H1 (cell line): ENCODE measurements around the gene SFMBT2. TPM values are rescaled to one million over a fixed set of nuclear protein-coding genes. Genes with fewer than 3 reads are reported as not detected.

Source experiments
- CTCF ChIA-PET: fragments of 300-600 bp; sonication (Branson Sonifier 250); formaldehyde crosslinking; loops from one replicate; lab custom pipeline; 2021; ENCODE audit not compliant: partially characterized antibody; lab: Charles Lee
- POLR2A ChIA-PET: fragments of 300-600 bp; sonication (Branson Sonifier 250); formaldehyde crosslinking; loops from one replicate; lab custom pipeline; 2021; ENCODE audit warnings: inconsistent platforms; ENCODE audit not compliant: partially characterized antibody; lab: Charles Lee
- DNase-seq, 2 experiments: peaks; one replicate each; pipeline versions ENCODE4 v3.0.0 to v3.0.0-alpha.2; 2010 to 2022; ENCODE audit warnings: low spot score in 2 of 2, low read depth in 1 of 2, mixed read lengths in 1 of 2
- FAIRE-seq: peaks from 2 replicates; lab custom pipeline; 2011; peaks lifted over from hg19 to GRCh38; lab: Jason Lieb, UNC
- H2AFZ ChIP-seq: 2 replicates; pipeline ENCODE4 v1.8.1; 2012; ENCODE audit warnings: low read length, inconsistent platforms
- H2AK5ac ChIP-seq: 2 replicates; pipeline ENCODE4 v1.6.1; 2013; ENCODE audit warnings: low read depth, low read length
- H2BK120ac ChIP-seq: replicated peaks from 2 replicates; pipeline ENCODE3; 2013; ENCODE audit warnings: low read depth, low read length, inconsistent platforms
- H2BK12ac ChIP-seq: 2 replicates; pipeline ENCODE4 v1.6.1; 2013; ENCODE audit warnings: low read depth, low read length
- H2BK15ac ChIP-seq: 2 replicates; pipeline ENCODE4 v1.6.1; 2013; ENCODE audit warnings: low read length
- H2BK20ac ChIP-seq: 2 replicates; pipeline ENCODE4 v1.6.1; 2013; ENCODE audit warnings: low read length
- H2BK5ac ChIP-seq: 2 replicates; pipeline ENCODE4 v1.6.1; 2013; ENCODE audit warnings: low read depth, low read length
- H3K14ac ChIP-seq: 2 replicates; pipeline ENCODE4 v1.6.1; 2013; ENCODE audit warnings: inconsistent platforms; ENCODE audit not compliant: insufficient read length
- H3K18ac ChIP-seq: 2 replicates; pipeline ENCODE4 v1.6.1; 2013; ENCODE audit warnings: low read length; ENCODE audit errors: extremely low read depth
- H3K23ac ChIP-seq: 2 replicates; pipeline ENCODE4 v1.6.1; 2013; ENCODE audit warnings: inconsistent platforms; ENCODE audit not compliant: insufficient read length
- H3K23me2 ChIP-seq: 2 replicates; pipeline ENCODE4 v1.6.1; 2013; ENCODE audit warnings: low read depth, low read length
- H3K27ac ChIP-seq: 2 replicates; pipeline ENCODE4 v1.6.1; 2011; ENCODE audit warnings: low read depth, low read length, inconsistent platforms
- H3K27me3 ChIP-seq, 4 experiments: replicated peaks in 1 of 4; 1 replicate in 1 of 4; 2 replicates in 3 of 4; pipeline versions ENCODE4 v1.6.1 to v1.8.1; 2011 to 2013; ENCODE audit warnings: low read length in 3 of 4, mild to moderate bottlenecking in 3 of 4, inconsistent platforms in 2 of 4, mixed read lengths in 2 of 4, moderate library complexity in 1 of 4; ENCODE audit not compliant: control insufficient read depth in 3 of 4, insufficient read depth in 3 of 4; ENCODE audit errors: extremely low read depth in 1 of 4
- H3K36me3 ChIP-seq, 4 experiments: 2 replicates each; pipeline versions ENCODE4 v1.6.1 to v1.8.1; 2011 to 2013; ENCODE audit warnings: mild to moderate bottlenecking in 4 of 4, low read length in 3 of 4, moderate library complexity in 2 of 4, control low read depth in 1 of 4, inconsistent platforms in 1 of 4; ENCODE audit not compliant: insufficient read depth in 4 of 4, control insufficient read depth in 2 of 4
- H3K4ac ChIP-seq: replicated peaks from 2 replicates; pipeline ENCODE3; 2013; ENCODE audit warnings: low read length, low read depth, mixed read lengths, inconsistent platforms; ENCODE audit not compliant: insufficient read length
- H3K4me1 ChIP-seq, 4 experiments: replicated peaks in 1 of 4; 1 replicate in 1 of 4; 2 replicates in 3 of 4; pipeline versions ENCODE4 v1.6.1 to v1.8.1; 2011 to 2013; ENCODE audit warnings: low read length in 3 of 4, inconsistent platforms in 2 of 4, mixed read lengths in 1 of 4; ENCODE audit not compliant: insufficient read depth in 4 of 4, control insufficient read depth in 3 of 4
- H3K4me2 ChIP-seq, 2 experiments: 2 replicates each; pipeline versions ENCODE4 v1.6.1 to v1.8.1; 2011 to 2013; ENCODE audit warnings: low read depth in 2 of 2, low read length in 2 of 2, control low read depth in 1 of 2, inconsistent platforms in 1 of 2, mild to moderate bottlenecking in 1 of 2; ENCODE audit not compliant: insufficient read depth in 1 of 2
- H3K4me3 ChIP-seq, 4 experiments: fragments of 200-600, 300-600 bp in 1 of 4; sonication (generic), shearing (Covaris generic), sonication (Bioruptor Twin) in 1 of 4; 2 replicates each; pipeline versions ENCODE4 v1.5.1 to v1.8.1; 2011 to 2016; ENCODE audit warnings: low read length in 4 of 4, low read depth in 3 of 4, control low read depth in 2 of 4, inconsistent platforms in 2 of 4, mild to moderate bottlenecking in 2 of 4, mixed read lengths in 1 of 4, moderate library complexity in 1 of 4; ENCODE audit not compliant: insufficient read depth in 2 of 4; ENCODE audit errors: extremely low read depth in 1 of 4
- H3K56ac ChIP-seq: replicated peaks from 2 replicates; pipeline ENCODE3; 2013; ENCODE audit warnings: low read depth, mild to moderate bottlenecking, mixed read lengths, low read length, inconsistent platforms; ENCODE audit not compliant: insufficient read length
- H3K79me1 ChIP-seq: 2 replicates; pipeline ENCODE4 v1.6.1; 2013; ENCODE audit warnings: low read depth, low read length, control low read depth
- H3K79me2 ChIP-seq, 2 experiments: 2 replicates each; pipeline versions ENCODE4 v1.6.1 to v1.8.1; 2012 to 2013; ENCODE audit warnings: low read length in 2 of 2, mild to moderate bottlenecking in 2 of 2, inconsistent platforms in 1 of 2; ENCODE audit not compliant: insufficient read depth in 2 of 2, control insufficient read depth in 1 of 2
- H3K9ac ChIP-seq, 4 experiments: replicated peaks in 1 of 4; 1 replicate in 1 of 4; 2 replicates in 3 of 4; pipeline versions ENCODE4 v1.6.1 to v1.8.1; 2011 to 2013; ENCODE audit warnings: low read depth in 3 of 4, low read length in 3 of 4, control low read depth in 2 of 4, mild to moderate bottlenecking in 2 of 4, moderate library complexity in 2 of 4, inconsistent platforms in 1 of 4; ENCODE audit errors: extremely low read depth in 1 of 4
- H3K9me3 ChIP-seq, 2 experiments: 2 replicates each; pipeline versions ENCODE4 v1.6.1 to v1.8.1; 2012 to 2013; ENCODE audit warnings: mild to moderate bottlenecking in 2 of 2, moderate library complexity in 2 of 2, control low read depth in 1 of 2, inconsistent platforms in 1 of 2, low read depth in 1 of 2, low read length in 1 of 2, mixed read lengths in 1 of 2; ENCODE audit not compliant: insufficient read depth in 2 of 2
- H4K20me1 ChIP-seq, 2 experiments: replicated peaks in 1 of 2; 2 replicates each; pipeline versions ENCODE3 to v1.8.1; 2011 to 2013; ENCODE audit warnings: inconsistent platforms in 2 of 2, low read length in 2 of 2, mild to moderate bottlenecking in 1 of 2; ENCODE audit not compliant: insufficient read depth in 2 of 2, control insufficient read depth in 1 of 2
- H4K5ac ChIP-seq: 2 replicates; pipeline ENCODE4 v1.6.1; 2013; ENCODE audit warnings: low read length, low read depth, mixed read lengths, inconsistent platforms; ENCODE audit not compliant: insufficient read length
- H4K8ac ChIP-seq: 2 replicates; pipeline ENCODE4 v1.8.0; 2013; ENCODE audit warnings: mild to moderate bottlenecking, moderate library complexity, low read length, inconsistent platforms; ENCODE audit not compliant: insufficient read depth; ENCODE audit errors: extremely low read depth
- H4K91ac ChIP-seq: replicated peaks from 2 replicates; pipeline ENCODE3; 2013; ENCODE audit warnings: low read length, mixed read lengths, inconsistent platforms; ENCODE audit not compliant: insufficient read length
- HDAC2 ChIP-seq, 2 experiments: fragments of 300-600 bp in 1 of 2; sonication (generic) in 1 of 2; IDR thresholded peaks; 2 replicates each; pipeline ENCODE4 v1.6.1; 2011 to 2012; ENCODE audit warnings: low read depth in 2 of 2, low read length in 2 of 2, mild to moderate bottlenecking in 2 of 2, moderate library complexity in 2 of 2, borderline replicate concordance in 1 of 2, inconsistent platforms in 1 of 2
- POLR2A ChIP-seq, 2 experiments: IDR thresholded peaks; 1 replicate in 1 of 2; 2 replicates in 1 of 2; pipeline ENCODE4 v1.6.1; 2011; ENCODE audit warnings: low read depth in 2 of 2, low read length in 2 of 2, mild to moderate bottlenecking in 2 of 2; ENCODE audit errors: control extremely low read depth in 1 of 2
- WGBS, 2 experiments: shearing (Covaris generic) in 1 of 2; methylation state at CpG; one replicate each; pipeline versions ENCODE4 v1.1.6 to v1.1.7; 2013 to 2015; ENCODE audit warnings: low lambda C conversion rate in 2 of 2, mixed read lengths in 2 of 2, inconsistent platforms in 1 of 2, low coverage in 1 of 2, missing lambda C conversion rate in 1 of 2; ENCODE audit not compliant: insufficient replicate concordance in 2 of 2, insufficient coverage in 1 of 2, insufficient read length in 1 of 2; ENCODE audit errors: extremely low coverage in 1 of 2, missing lambda C conversion rate in 1 of 2; 5-methylcytosine and 5-hydroxymethylcytosine counted together
- polyA plus RNA-seq, 7 experiments: library from polyadenylated mRNA; depleted of rRNA in 3 of 7; stranded (reverse) in 5 of 7; unstranded in 2 of 7; fragments of >200 nt in 5 of 7; fragments of 200-250 nt in 2 of 7; gene quantifications; 1 replicate in 5 of 7; 2 replicates in 1 of 7; 4 replicates in 1 of 7; pipeline versions ENCODE4 v1.2.1 to v1.2.3, GENCODE V29; 2011 to 2013; ENCODE audit warnings: missing spikeins in 2 of 7, mixed read lengths in 2 of 7
- total RNA-seq: library from RNA; stranded (reverse); fragmentation: NEBNext Ultra II Directional; extraction: Animal tissue kit (Norgen Biotek cat#: 25700); gene quantifications from 2 replicates; pipeline ENCODE4 v1.2.1, GENCODE V29; 2021

Gene SFMBT2
- total and polyA plus RNA-seq, 2 of the 8 experiments (the other 6 are each of a cell fraction or from before 2014, with no cell fraction given): 2.9 to 11.0 TPM

- ChIA-PET CTCF (interaction anchor here (1.6 kb wide), 1 partner anchor 286 kb away, joined by 3 read pairs; no protein-coding TSS in a partner anchor), POLR2A (interaction anchor here (0.6 to 1.0 kb wide), 2 partner anchors 9 to 70 kb away, joined by 3 read pairs; no protein-coding TSS in a partner anchor)
- H2AFZ ChIP-seq: peak overlapping the region; percentile 65; the same call in 1 of the 2 replicates
- no peaks in the 10 kb centered on the region for H3K79me1 ChIP-seq
- DNase-seq (no peak), FAIRE-seq (no peak)
- H3K18ac ChIP-seq: peak overlapping the region; percentile 96
- peak overlapping the region; percentile 85 to 94 for H3K4me2 ChIP-seq
- no peak overlapping the region for H3K14ac ChIP-seq
- H2BK12ac ChIP-seq: peak overlapping the region; percentile 96; the same call in 1 of the 2 replicates
- H3K9ac ChIP-seq: peak overlapping the region in 2 of 4 experiments; percentile 34 to 45; a peak in 1 of 7 replicates
- H3K27ac ChIP-seq: no peak overlapping the region
- 33% methylated on average over 9 of the region's 14 CpGs; no CpG with 5 or more reads in 1 of the 2 experiments for WGBS, 2 experiments
- peaks cover 5 to 14% (median 9%) of the 10 kb centered on the region in 4 experiments for H3K4me1 ChIP-seq
- no peak overlapping the region for H3K23ac ChIP-seq
- no peak overlapping the region for H2AK5ac ChIP-seq
- no peaks in the 10 kb centered on the region for H3K9me3 ChIP-seq
- H4K20me1 ChIP-seq: peaks cover under 1 to 5% of the 10 kb centered on the region in 2 experiments
- peak overlapping the region; percentile 98; the same call in 1 of the 2 replicates for H2BK15ac ChIP-seq
- peak overlapping the region; percentile 79 for H4K91ac ChIP-seq
- no peak overlapping the region for H3K56ac ChIP-seq
- H4K8ac ChIP-seq: peak overlapping the region; percentile 62; the same call in 1 of the 2 replicates
- no peak overlapping the region for H4K5ac ChIP-seq
- peaks cover 0 to 58% of the 10 kb centered on the region in 2 experiments for H3K79me2 ChIP-seq
- H3K23me2 ChIP-seq: peaks cover 37% of the 10 kb centered on the region
- peaks cover 4 to 41% (median 32%) of the 10 kb centered on the region in 4 experiments; a peak in 6 of 7 replicates for H3K27me3 ChIP-seq
- peak overlapping the region; percentile 71; the same call in 1 of the 2 replicates for H2BK5ac ChIP-seq
- no peaks in the 10 kb centered on the region for H3K36me3 ChIP-seq
- TF ChIP-seq HDAC2 (IDR thresholded peaks at IDR 0.05; ENCODE audit: borderline replicate concordance in 1 of 2, low read depth in 2 of 2, low read length in 2 of 2): peak in 1 of 2 experiments; percentile 37; a peak in 1 of 4 replicates
- no peak for TF ChIP-seq POLR2A (IDR thresholded peaks at IDR 0.05; ENCODE audit: control extremely low read depth in 1 of 2, low read depth in 2 of 2, low read length in 2 of 2)
- TF ChIP-seq, all 59 proteins: peak for 1
- Histone ChIP-seq H3K4ac (no peak overlapping the region), H2BK120ac (no peak overlapping the region), H2BK20ac (peak overlapping the region; percentile 90; the same call in 1 of the 2 replicates), H3K4me3 (peak overlapping the region; percentile 78 to 91 (median 79))
Observed at GRCh38 chr10:7406712-7407333, 4.0 kb downstream of the SFMBT2 start.
